CD4-positive, alpha-beta T cell treated with Interleukin-15 for 1 hour (primary cell): Measurements from ENCODE around the gene TEX101.

ENCODE experiments used
- DNase-seq: peaks from one replicate; pipeline ENCODE4 v3.0.0-alpha.2; 2020

Gene TEX101

DNA sequence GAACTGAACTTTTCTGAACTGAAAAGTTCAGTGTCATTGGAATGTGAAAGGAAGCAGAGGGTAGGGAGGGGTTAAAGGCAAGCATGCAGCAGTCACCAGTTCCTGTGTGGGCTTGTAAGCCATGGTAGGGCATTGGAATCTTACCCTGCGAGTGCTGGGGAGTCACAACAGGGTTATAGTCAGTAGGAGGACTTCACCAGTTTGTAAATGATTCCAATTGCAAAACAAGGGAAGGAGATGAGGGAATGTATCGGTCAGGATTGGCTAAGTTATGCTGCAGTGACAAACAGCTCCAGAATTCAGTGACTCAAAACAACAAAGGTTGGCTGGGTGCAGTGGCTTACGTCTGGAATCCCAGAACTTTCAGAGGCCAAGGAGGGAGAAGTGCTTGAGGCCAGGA, 37.9 kb downstream of the TEX101 start:
- DNase-seq = no peak

DNA sequence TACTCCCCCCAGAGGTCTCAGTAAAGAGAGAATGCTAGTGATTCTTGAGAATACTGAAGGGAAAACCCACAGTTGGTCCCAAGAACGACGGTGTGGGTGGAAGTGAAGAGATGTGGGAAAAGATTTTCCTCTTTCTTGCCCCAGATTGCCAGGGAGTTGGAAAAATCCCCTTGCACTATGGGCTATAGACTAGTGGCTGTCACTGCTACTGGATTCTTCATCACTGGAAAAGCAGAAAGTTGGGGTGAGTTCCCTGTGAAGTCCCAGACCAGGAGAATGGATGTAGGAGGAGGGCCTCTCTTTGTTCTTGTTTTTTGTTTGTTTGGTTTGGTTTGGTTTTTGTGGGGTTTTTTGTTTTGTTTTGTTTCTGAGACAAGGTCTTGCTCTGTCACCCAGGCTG, 39.3 kb downstream of the TEX101 start:
- no peak for DNase-seq

GRCh38 chr19:43455321-43456113, 40.8 kb downstream of the TEX101 start:
- DNase-seq = no peak

DNA sequence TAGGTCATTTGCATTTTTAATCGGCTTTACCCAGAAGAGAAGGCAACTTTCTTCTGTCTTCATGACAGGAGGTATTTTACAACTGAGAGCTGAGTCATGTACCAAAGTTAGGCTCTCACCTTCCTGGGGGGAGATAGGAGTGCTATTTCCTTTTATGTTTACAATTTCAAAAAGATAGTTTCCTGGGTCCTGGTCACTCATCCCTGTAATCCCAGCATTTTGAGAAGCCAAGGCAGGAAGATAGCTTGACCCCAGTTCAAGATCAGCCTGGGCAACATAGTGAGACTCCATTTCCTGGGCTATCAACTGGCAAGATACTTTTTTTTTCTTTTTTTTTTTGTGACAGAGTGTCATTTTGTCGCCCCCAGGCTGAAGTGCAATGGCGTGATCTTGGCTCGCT, 43.1 kb downstream of the TEX101 start:
- DNase-seq = no peak

DNA sequence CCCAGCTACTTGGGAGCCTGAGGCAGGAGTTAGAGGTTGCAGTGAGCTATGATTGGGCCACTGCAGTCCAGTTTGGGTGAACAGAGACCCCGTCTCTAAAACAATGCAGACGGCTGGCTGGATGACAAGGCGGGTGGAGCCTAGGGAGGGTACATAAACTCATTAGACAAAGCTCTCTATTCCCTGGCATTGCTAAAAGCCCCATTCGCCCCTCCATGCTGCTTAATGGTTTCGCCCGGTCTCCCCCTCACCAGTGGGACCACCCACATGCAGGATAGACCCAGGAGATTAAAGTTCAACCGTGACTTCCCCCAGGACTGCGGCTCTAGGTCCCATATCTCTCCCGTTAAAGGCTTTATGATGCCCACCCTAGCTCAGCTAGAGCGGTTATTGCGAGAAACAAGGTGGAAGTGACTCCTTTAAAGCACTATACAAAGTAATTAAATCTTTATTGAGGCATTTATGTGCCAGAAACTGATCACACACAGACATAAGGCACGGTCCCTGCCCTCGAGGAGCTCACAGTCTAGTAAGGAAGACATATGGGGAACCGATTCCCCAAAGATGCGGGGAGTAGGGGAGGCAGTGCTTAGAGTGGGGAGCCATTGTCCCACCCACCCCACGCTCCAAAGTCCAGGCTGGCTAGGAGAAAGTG, 45.8 kb downstream of the TEX101 start:
- DNase-seq = no peak

DNA sequence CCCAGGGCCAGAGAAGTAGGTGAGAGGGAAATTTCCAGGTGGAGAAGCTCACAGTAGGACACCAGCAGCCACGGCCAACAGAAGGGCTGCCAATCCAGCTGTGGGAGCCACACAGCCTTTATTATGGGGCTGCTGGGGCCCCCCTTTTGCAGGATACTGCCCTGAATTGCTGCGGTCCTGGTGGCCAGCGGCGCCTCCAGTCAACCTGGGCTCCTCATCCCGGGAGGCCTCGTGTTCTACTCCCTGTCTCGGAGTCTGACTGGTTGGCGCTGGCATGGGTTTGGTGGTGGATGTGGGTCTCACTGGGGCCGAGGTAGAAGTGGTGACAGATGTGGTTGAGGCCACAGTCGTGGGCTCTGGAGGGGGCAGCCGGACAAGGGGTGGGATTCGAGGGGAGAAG, 46.6 kb downstream of the TEX101 start:
- no peak for DNase-seq

DNA sequence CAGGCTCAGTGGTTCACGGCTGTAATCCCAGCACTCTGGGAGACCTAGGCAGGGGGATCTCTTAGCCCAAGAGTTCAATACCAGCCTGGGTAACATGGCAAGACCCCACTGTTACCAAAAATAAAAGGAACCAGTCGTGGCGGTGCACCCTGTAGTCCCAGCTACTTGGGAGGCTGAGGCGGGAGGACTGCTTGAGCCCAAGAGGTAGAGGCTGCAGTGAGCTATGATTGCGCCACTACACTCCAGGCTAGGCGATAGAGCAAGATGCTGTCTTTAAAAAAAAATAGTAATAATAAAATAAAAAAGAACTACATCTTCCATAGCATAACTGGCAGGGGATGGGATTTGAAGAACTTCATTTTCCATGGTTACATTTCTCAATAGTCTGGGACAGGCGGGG, 47.7 kb downstream of the TEX101 start:
- DNase-seq = no peak

GRCh38 chr19:43462785-43463380, 48.2 kb downstream of the TEX101 start:
- DNase-seq = no peak

GRCh38 chr19:43463381-43464133, 48.9 kb downstream of the TEX101 start:
- DNase-seq = peak; percentile 99

DNA sequence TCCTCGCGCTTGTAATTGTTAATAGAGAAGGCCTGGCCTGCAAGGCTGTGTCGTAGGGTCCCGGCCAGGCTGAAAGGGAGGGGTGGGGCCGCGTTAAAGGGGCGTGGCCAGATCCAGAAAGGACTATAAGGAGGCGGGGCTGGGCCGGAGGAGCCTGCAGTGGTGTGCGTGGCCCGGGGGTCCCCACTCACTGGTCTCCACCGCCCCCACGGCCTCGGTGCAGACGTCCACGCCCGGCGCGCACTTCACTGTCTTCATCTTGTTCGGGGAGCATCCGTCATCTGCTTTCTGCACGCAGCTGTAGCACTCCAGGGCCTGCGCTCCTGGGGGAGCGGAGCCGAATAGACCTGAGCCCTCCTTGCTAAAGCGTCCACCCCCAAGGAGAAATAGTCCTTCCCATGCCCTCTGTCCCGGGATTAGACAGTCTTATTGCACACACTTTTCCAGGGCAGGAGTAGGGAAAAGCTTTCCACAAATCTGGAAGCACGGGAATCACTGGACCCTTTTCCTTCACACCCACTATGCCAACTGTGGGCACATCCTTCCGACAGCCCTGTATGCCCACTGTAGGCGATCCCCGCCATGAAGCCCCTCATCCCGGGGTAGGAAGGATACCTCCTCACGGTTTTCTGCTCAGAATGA, 49.6 kb downstream of the TEX101 start:
- DNase-seq = no peak

- peak; percentile 63 for DNase-seq
Observed at GRCh38 chr19:43465468-43466120, 50.9 kb downstream of the TEX101 start, which contains the start of gene LYPD3. TSS of gene LYPD3 (minus strand) at chr19:43465608. CDS start at chr19:43465571, 37 bp downstream.

- DNase-seq = no peak
Observed at GRCh38 chr19:43466793-43467192, 52.1 kb downstream of the TEX101 start.

DNA sequence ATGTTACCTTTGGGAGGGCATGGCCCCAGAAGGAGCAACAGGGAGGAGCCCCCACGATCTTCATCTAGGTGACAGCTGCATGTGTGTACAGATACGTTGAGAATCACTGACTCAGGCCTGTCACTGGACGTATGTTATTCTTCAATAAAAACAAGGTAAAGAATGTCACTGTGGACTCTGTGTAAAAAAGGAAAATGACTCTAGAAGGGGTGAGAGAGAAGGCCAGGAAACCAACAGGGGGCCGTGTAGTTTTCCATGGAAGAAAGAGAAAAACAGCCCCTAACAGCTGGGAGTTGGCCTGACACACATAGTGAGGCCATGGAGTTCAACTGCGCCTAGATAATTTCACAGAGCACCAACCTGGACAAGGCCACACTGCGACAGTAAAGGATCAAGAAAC, 52.6 kb downstream of the TEX101 start:
- no peak for DNase-seq

- DNase-seq = no peak
Observed at GRCh38 chr19:43467730-43468129, 53.0 kb downstream of the TEX101 start.
